Prostate gland (tissue), 2 donors: ENCODE measurements around the gene GPR146.

Experiments used
- POLR2A ChIP-seq: fragments of 450-650 bp; IDR thresholded peaks from one replicate; pipeline ENCODE4 v1.6.1; 2016; ENCODE audit warnings: antibody characterized with exemption, mild to moderate bottlenecking
- POLR2AphosphoS5 ChIP-seq: sonication (generic); formaldehyde crosslinking; IDR thresholded peaks from one replicate; pipeline ENCODE4 v1.6.1; 2017; ENCODE audit warnings: antibody characterized with exemption
- TF ChIP-seq, protein P1 (sequence below), 4 experiments: fragments of 200-600 bp in 2 of 4; fragments of 450-650 bp in 2 of 4; sonication (generic) in 2 of 4; IDR thresholded peaks; 1 replicate in 3 of 4; 2 replicates in 1 of 4; pipeline ENCODE4 v1.5.1; 2016 to 2019; ENCODE audit warnings: antibody characterized with exemption in 4 of 4, mild to moderate bottlenecking in 2 of 4, moderate library complexity in 2 of 4

DNA sequence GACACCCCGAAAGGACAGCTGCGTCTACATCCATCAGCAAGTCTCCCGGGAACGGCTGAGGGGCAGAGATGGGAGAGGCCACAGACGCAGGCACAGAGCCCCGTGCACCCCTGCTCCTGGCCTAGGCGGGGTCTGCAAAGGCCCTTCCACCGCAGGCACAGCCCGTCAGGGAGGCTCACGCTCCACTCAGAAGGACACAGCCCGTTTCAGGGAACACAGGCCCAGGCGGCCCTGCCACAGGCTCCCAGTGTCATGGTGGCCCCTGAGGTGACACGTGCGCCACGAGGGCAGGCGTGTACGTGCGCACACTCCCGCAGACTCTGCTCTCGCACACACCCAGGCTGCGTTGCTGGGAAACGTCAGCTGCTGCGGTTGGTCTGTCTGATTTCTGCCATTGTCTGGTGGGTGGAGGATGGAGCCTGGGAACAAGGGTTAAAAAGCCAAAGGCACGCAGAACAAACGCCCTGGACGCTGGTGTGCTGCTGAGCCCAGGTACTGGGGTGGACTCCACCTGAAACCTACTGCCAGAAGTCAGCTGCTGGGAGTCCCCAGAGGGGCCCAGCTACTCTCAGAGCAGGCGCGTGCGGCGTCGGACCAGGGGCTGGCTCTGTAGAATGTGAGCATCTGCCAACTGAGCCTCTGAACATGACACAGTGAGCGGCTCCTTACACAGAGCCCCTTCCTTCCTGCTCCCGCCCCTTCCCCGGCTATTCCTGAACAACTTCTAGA, 56.7 kb downstream of the GPR146 start:
- TF ChIP-seq, protein P1, sequence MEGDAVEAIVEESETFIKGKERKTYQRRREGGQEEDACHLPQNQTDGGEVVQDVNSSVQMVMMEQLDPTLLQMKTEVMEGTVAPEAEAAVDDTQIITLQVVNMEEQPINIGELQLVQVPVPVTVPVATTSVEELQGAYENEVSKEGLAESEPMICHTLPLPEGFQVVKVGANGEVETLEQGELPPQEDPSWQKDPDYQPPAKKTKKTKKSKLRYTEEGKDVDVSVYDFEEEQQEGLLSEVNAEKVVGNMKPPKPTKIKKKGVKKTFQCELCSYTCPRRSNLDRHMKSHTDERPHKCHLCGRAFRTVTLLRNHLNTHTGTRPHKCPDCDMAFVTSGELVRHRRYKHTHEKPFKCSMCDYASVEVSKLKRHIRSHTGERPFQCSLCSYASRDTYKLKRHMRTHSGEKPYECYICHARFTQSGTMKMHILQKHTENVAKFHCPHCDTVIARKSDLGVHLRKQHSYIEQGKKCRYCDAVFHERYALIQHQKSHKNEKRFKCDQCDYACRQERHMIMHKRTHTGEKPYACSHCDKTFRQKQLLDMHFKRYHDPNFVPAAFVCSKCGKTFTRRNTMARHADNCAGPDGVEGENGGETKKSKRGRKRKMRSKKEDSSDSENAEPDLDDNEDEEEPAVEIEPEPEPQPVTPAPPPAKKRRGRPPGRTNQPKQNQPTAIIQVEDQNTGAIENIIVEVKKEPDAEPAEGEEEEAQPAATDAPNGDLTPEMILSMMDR (IDR thresholded peaks at IDR 0.05): no peak
- TF ChIP-seq POLR2A: no peak
- no peak for TF ChIP-seq POLR2AphosphoS5
